Stomach (tissue), 19 donors: ENCODE measurements around the gene COL23A1. TPM values are rescaled to one million over a fixed set of nuclear protein-coding genes. Genes with fewer than 3 reads are reported as not detected.

Source experiments
- DNase-seq, 2 donors: peaks; one replicate each; pipeline versions ENCODE4 v3.0.0 to v3.0.0-alpha.2; 2013 to 2019
- H3K27ac ChIP-seq, 5 donors: fragments of 200-600 bp in 4 of 5; sonication (generic) in 4 of 5; one replicate each; pipeline ENCODE4 v1.5.1; 2013 to 2019; ENCODE audit warnings: mild to moderate bottlenecking in 1 of 5, moderate library complexity in 1 of 5
- H3K27me3 ChIP-seq, 3 donors: fragments of 200-600 bp; sonication (generic); one replicate each; pipeline ENCODE4 v1.5.1; 2017 to 2019; ENCODE audit warnings: mixed run types in 1 of 3
- H3K36me3 ChIP-seq, 4 donors: fragments of 200-600 bp; sonication (generic); 1 replicate in 3 of 4; 2 replicates in 1 of 4; pipeline ENCODE4 v1.5.1; 2016 to 2019
- H3K4me1 ChIP-seq, 4 donors: fragments of 200-600 bp; sonication (generic); one replicate each; pipeline ENCODE4 v1.5.1; 2016 to 2019
- H3K4me3 ChIP-seq, 4 donors: fragments of 200-600 bp; sonication (generic) in 3 of 4; one replicate each; pipeline ENCODE4 v1.5.1; 2016 to 2019; ENCODE audit warnings: mild to moderate bottlenecking in 1 of 4
- H3K9me3 ChIP-seq, 4 donors: fragments of 200-600 bp; sonication (generic); one replicate each; pipeline ENCODE4 v1.5.1; 2016 to 2019
- EP300 ChIP-seq: sonication (generic); formaldehyde crosslinking; IDR thresholded peaks from one replicate; pipeline ENCODE4 v1.6.1; 2017; ENCODE audit warnings: antibody characterized with exemption
- POLR2A ChIP-seq, 4 donors: fragments of 450-650 bp; IDR thresholded peaks; one replicate each; pipeline ENCODE4 v1.6.1; 2016; ENCODE audit warnings: antibody characterized with exemption in 4 of 4, control low read depth in 2 of 4, mild to moderate bottlenecking in 1 of 4, moderate library complexity in 1 of 4
- POLR2AphosphoS5 ChIP-seq, 3 donors: sonication (generic); formaldehyde crosslinking; IDR thresholded peaks; one replicate each; pipeline ENCODE4 v1.6.1; 2016; ENCODE audit warnings: antibody characterized with exemption in 3 of 3
- WGBS, 5 donors: extraction: QIAGEN DNeasy Blood & Tissue Kit in 3 of 5; methylation state at CpG; one replicate each; pipeline versions ENCODE4 v1.1.5 to v1.1.7; 2013 to 2018; 5-methylcytosine and 5-hydroxymethylcytosine counted together
- intact Hi-C: fragments of 100-400 bp; cut with DNase I; formaldehyde crosslinking; loops from one replicate; pipeline ENCODE4 v1.15.1; 2023; ENCODE audit warnings: low total_unique reads
- long read RNA-seq, 10 donors: transcript quantifications; one replicate each; lab custom pipeline, GENCODE V29; 2026
- polyA plus RNA-seq, 3 donors: library from polyadenylated mRNA; stranded (reverse); fragments of 200-250 nt; gene quantifications; one replicate each; pipeline ENCODE4 v1.2.3, GENCODE V29; 2013
- total RNA-seq, 5 donors: library from RNA; depleted of rRNA; stranded (reverse); fragments of >200 nt; gene quantifications; one replicate each; pipeline versions ENCODE4 v1.1.0 to v1.2.3, GENCODE V29; 2014 to 2016
- TF ChIP-seq, protein P1 (sequence below), 7 experiments: fragments of 450-650 bp in 4 of 7; fragments of 200-600 bp in 3 of 7; sonication (generic) in 3 of 7; IDR thresholded peaks; one replicate each; pipeline ENCODE4 v1.5.1; 2016 to 2019; ENCODE audit warnings: antibody characterized with exemption in 7 of 7, control low read depth in 2 of 7, mild to moderate bottlenecking in 1 of 7
- donor health status: healthy with polysubstance abuse.
- donor health status: Bipolar disorder and iron deficiency.
- donor health status: healthy.

Gene COL23A1
- total RNA-seq = 1 to 10 TPM in 4 of 5 donors, under 1 TPM in 1; under 0.01 to 7.0 (median 3.6) TPM
- polyA plus RNA-seq = 1 to 10 TPM in 1 of 3 donors, under 1 TPM in 2; 0.56 to 1.1 (median 0.83) TPM
- long read RNA-seq, donor 1 = 0 reads
- long read RNA-seq, donor 2 = 0 reads
- long read RNA-seq, donor 3 = 0 reads
- long read RNA-seq, donor 4 = 0 reads
- long read RNA-seq, donor 5 = 0 reads
- long read RNA-seq, donor 6 = 0 reads
- long read RNA-seq, donor 7 = 0 reads
- long read RNA-seq, donor 8 = 0 reads
- long read RNA-seq, donor 9 = 0 reads
- long read RNA-seq, donor 10 = 0 reads

GRCh38 chr5:178590141-178590923, at the start of gene COL23A1:
TSS of gene COL23A1 (minus strand) at chr5:178590393.
- TF ChIP-seq, protein P1, sequence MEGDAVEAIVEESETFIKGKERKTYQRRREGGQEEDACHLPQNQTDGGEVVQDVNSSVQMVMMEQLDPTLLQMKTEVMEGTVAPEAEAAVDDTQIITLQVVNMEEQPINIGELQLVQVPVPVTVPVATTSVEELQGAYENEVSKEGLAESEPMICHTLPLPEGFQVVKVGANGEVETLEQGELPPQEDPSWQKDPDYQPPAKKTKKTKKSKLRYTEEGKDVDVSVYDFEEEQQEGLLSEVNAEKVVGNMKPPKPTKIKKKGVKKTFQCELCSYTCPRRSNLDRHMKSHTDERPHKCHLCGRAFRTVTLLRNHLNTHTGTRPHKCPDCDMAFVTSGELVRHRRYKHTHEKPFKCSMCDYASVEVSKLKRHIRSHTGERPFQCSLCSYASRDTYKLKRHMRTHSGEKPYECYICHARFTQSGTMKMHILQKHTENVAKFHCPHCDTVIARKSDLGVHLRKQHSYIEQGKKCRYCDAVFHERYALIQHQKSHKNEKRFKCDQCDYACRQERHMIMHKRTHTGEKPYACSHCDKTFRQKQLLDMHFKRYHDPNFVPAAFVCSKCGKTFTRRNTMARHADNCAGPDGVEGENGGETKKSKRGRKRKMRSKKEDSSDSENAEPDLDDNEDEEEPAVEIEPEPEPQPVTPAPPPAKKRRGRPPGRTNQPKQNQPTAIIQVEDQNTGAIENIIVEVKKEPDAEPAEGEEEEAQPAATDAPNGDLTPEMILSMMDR (IDR thresholded peaks at IDR 0.05) = peak in 5 of 7 experiments; percentile 18 to 49 (median 28)
- no peak for TF ChIP-seq EP300
- TF ChIP-seq POLR2A (IDR thresholded peaks at IDR 0.05) = no peak
- H3K36me3 ChIP-seq = peaks cover 0 to 14% (median 7%) of the 10 kb centered on the region in 4 donors
- H3K9me3 ChIP-seq = peaks cover 0 to 14% (median 7%) of the 10 kb centered on the region in 4 donors
- peak within 1 kb of the TSS; percentile 50 to 68 (median 58) for H3K4me3 ChIP-seq
- peaks cover 16 to 41% (median 23%) of the 10 kb centered on the region in 4 donors for H3K4me1 ChIP-seq
- H3K27ac ChIP-seq = peak within 1 kb of the TSS in 1 of 5 donors; percentile 54
- 1 to 3% (median 2%) methylated on average over 32 to 78 of the region's 78 CpGs for WGBS, 5 donors
- intact Hi-C loops = no loop called here
- H3K27me3 ChIP-seq = peaks cover 0 to 69% (median 22%) of the 10 kb centered on the region in 3 donors
- peak; percentile 28 to 88 for DNase-seq

GRCh38 chr5:178637356-178638074, 47.3 kb upstream of the COL23A1 start:
- no peak overlapping the region for H3K4me3 ChIP-seq
- no peaks in the 10 kb centered on the region for H3K27me3 ChIP-seq
- H3K27ac ChIP-seq = no peak overlapping the region
- no peaks in the 10 kb centered on the region for H3K4me1 ChIP-seq
- no peaks in the 10 kb centered on the region for H3K9me3 ChIP-seq
- intact Hi-C loops = no loop called here
- no peak for DNase-seq
- H3K36me3 ChIP-seq = no peaks in the 10 kb centered on the region
- WGBS, 5 donors = 55 to 68% (median 65%) methylated on average over 9 of the region's 9 CpGs
- TF ChIP-seq, protein P1 (IDR thresholded peaks at IDR 0.05) = no peak
- no peak for TF ChIP-seq POLR2AphosphoS5 (IDR thresholded peaks at IDR 0.05)
- TF ChIP-seq EP300 = no peak
- no peak for TF ChIP-seq POLR2A (IDR thresholded peaks at IDR 0.05)

GRCh38 chr5:178632285-178632684, 42.1 kb upstream of the COL23A1 start:
- no peak for TF ChIP-seq EP300
- TF ChIP-seq, protein P1 (IDR thresholded peaks at IDR 0.05) = no peak
- TF ChIP-seq POLR2AphosphoS5 (IDR thresholded peaks at IDR 0.05) = no peak
- no peak for TF ChIP-seq POLR2A (IDR thresholded peaks at IDR 0.05)
- intact Hi-C loops = no loop called here
- H3K27ac ChIP-seq = no peak overlapping the region
- no peaks in the 10 kb centered on the region for H3K9me3 ChIP-seq
- no peaks in the 10 kb centered on the region for H3K36me3 ChIP-seq
- DNase-seq = no peak
- H3K4me1 ChIP-seq = peaks cover 0 to 3% (median under 1%) of the 10 kb centered on the region in 4 donors
- H3K4me3 ChIP-seq = no peak overlapping the region
- no peaks in the 10 kb centered on the region for H3K27me3 ChIP-seq
- WGBS, 5 donors = 33 to 57% (median 42%) methylated on average over 4 of the region's 4 CpGs

- no peak for DNase-seq
- TF ChIP-seq POLR2AphosphoS5 (IDR thresholded peaks at IDR 0.05) (no peak), POLR2A (IDR thresholded peaks at IDR 0.05) (no peak), EP300 (no peak)
- TF ChIP-seq, protein P1 (IDR thresholded peaks at IDR 0.05) = no peak
- intact Hi-C loops = no loop called here
- Histone ChIP-seq H3K36me3 (no peaks in the 10 kb centered on the region), H3K27me3 (no peaks in the 10 kb centered on the region), H3K4me3 (no peak overlapping the region), H3K27ac (no peak overlapping the region), H3K4me1 (peaks cover 0 to 5% (median 2%) of the 10 kb centered on the region in 4 donors), H3K9me3 (no peaks in the 10 kb centered on the region)
- 12 to 50% (median 36%) methylated on average over 2 of the region's 2 CpGs for WGBS, 5 donors
Observed at GRCh38 chr5:178630951-178631350, 40.8 kb upstream of the COL23A1 start.
